Neural crest cell (in vitro differentiated cells): Measurements from ENCODE around the gene TLL1. TPM values are rescaled to one million over a fixed set of nuclear protein-coding genes. Genes with fewer than 3 reads are reported as not detected.

ENCODE experiments used
- DNase-seq: peaks from one replicate; pipeline ENCODE4 v3.0.0; 2021; ENCODE audit warnings: low read depth, mixed read lengths, low spot score
- H3K27ac Mint-ChIP-seq: one replicate; pipeline ENCODE4 v1.8.0; 2021; ENCODE audit warnings: mild to moderate bottlenecking, mixed read lengths; ENCODE audit not compliant: unreplicated experiment
- H3K27me3 Mint-ChIP-seq: 2 replicates; pipeline ENCODE4 v1.8.0; 2021; ENCODE audit warnings: low read depth, mild to moderate bottlenecking, mixed read lengths
- H3K36me3 Mint-ChIP-seq: 2 replicates; pipeline ENCODE4 v1.8.0; 2021; ENCODE audit warnings: low read depth, mild to moderate bottlenecking, mixed read lengths
- H3K4me1 Mint-ChIP-seq: 2 replicates; pipeline ENCODE4 v1.8.0; 2021; ENCODE audit warnings: mixed read lengths
- H3K4me3 Mint-ChIP-seq: one replicate; pipeline ENCODE4 v1.8.0; 2021; ENCODE audit warnings: mild to moderate bottlenecking, mixed read lengths
- H3K9me3 Mint-ChIP-seq: 2 replicates; pipeline ENCODE4 v1.8.0; 2021; ENCODE audit warnings: mixed read lengths
- CTCF ChIP-seq: fragments of 200-600 bp; sonication (generic); conservative IDR thresholded peaks from 2 replicates; pipeline ENCODE4 v1.5.0; 2021; ENCODE audit warnings: antibody characterized with exemption, mild to moderate bottlenecking
- total RNA-seq: library from RNA; stranded (reverse); gene quantifications from 2 replicates; pipeline ENCODE4 v1.2.1, GENCODE V29; 2021

TLL1 gene
- total RNA-seq, 1 donor from 2014 or later, result 2.2 TPM

GRCh38 chr4:165953181-165953580 is 80.1 kb downstream of the TLL1 start:
- Mint-ChIP-seq H3K4me3 (no peak overlapping the region), H3K9me3 (peaks cover 14% of the 10 kb centered on the region), H3K27ac (no peak overlapping the region), H3K27me3 (no peaks in the 10 kb centered on the region), H3K36me3 (peaks cover 13% of the 10 kb centered on the region), H3K4me1 (no peaks in the 10 kb centered on the region)
- no peak for TF ChIP-seq CTCF
- no peak for DNase-seq

GRCh38 chr4:165963621-165964020 is 90.6 kb downstream of the TLL1 start:
- H3K9me3 Mint-ChIP-seq, result peaks cover 18% of the 10 kb centered on the region
- no peak overlapping the region for H3K4me3 Mint-ChIP-seq
- TF ChIP-seq CTCF, result no peak
- H3K27ac Mint-ChIP-seq, result no peak overlapping the region
- H3K4me1 Mint-ChIP-seq, result no peaks in the 10 kb centered on the region
- peaks cover 4% of the 10 kb centered on the region for H3K36me3 Mint-ChIP-seq
- peaks cover 5% of the 10 kb centered on the region for H3K27me3 Mint-ChIP-seq
- DNase-seq, result no peak

- no peak for TF ChIP-seq CTCF
- H3K36me3 Mint-ChIP-seq, result peaks cover 4% of the 10 kb centered on the region
- DNase-seq, result no peak
- no peaks in the 10 kb centered on the region for H3K4me1 Mint-ChIP-seq
- no peak overlapping the region for H3K4me3 Mint-ChIP-seq
- peaks cover 5% of the 10 kb centered on the region for H3K27me3 Mint-ChIP-seq
- peaks cover 14% of the 10 kb centered on the region for H3K9me3 Mint-ChIP-seq
- no peak overlapping the region for H3K27ac Mint-ChIP-seq
Measured at GRCh38 chr4:165964591-165964990, 91.6 kb downstream of the TLL1 start.

GRCh38 chr4:165965503-165965902 is 92.5 kb downstream of the TLL1 start:
- no peaks in the 10 kb centered on the region for H3K36me3 Mint-ChIP-seq
- peaks cover 2% of the 10 kb centered on the region for H3K27me3 Mint-ChIP-seq
- no peak for TF ChIP-seq CTCF
- no peak overlapping the region for H3K4me3 Mint-ChIP-seq
- no peak overlapping the region for H3K27ac Mint-ChIP-seq
- DNase-seq, result no peak
- peaks cover 8% of the 10 kb centered on the region for H3K9me3 Mint-ChIP-seq
- H3K4me1 Mint-ChIP-seq, result no peaks in the 10 kb centered on the region

GRCh38 chr4:165966833-165967232 is 93.8 kb downstream of the TLL1 start:
- Mint-ChIP-seq H3K27ac (no peak overlapping the region), H3K9me3 (peaks cover 6% of the 10 kb centered on the region), H3K4me1 (no peaks in the 10 kb centered on the region), H3K27me3 (no peaks in the 10 kb centered on the region), H3K4me3 (no peak overlapping the region), H3K36me3 (no peaks in the 10 kb centered on the region)
- no peak for DNase-seq
- TF ChIP-seq CTCF, result no peak

GRCh38 chr4:165967486-165967885 is 94.4 kb downstream of the TLL1 start:
- no peak overlapping the region for H3K27ac Mint-ChIP-seq
- no peak for DNase-seq
- peaks cover 5% of the 10 kb centered on the region for H3K9me3 Mint-ChIP-seq
- no peaks in the 10 kb centered on the region for H3K27me3 Mint-ChIP-seq
- TF ChIP-seq CTCF, result no peak
- no peaks in the 10 kb centered on the region for H3K36me3 Mint-ChIP-seq
- no peaks in the 10 kb centered on the region for H3K4me1 Mint-ChIP-seq
- no peak overlapping the region for H3K4me3 Mint-ChIP-seq
